Hypothalamus (tissue), 51 donors: ENCODE data around the gene EXOSC2.

Experiments
- DNase-seq, 51 donors: peaks; one replicate each; lab custom pipeline; 2025; lab: John Stamatoyannopoulos, UW

Gene EXOSC2

DNA sequence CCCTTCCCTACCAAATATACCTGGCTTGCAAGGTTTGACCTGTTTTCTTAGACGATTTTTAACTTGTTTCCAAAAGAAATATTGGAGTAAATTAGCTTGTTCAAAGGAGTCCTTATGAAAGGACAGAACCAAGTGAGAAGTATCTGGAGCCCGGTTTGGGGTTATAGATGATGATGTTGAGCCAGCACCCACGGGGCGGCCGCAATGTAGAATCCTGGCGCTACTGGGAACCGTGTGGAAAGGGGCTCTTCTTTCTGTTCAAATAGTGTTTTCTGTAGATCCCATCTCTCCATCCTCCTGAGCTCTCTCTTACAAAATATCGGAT, 517 bp upstream of the EXOSC2 start:
- DNase-seq: peak in 4 of 51 donors; percentile 18 to 39 (median 26)

DNA sequence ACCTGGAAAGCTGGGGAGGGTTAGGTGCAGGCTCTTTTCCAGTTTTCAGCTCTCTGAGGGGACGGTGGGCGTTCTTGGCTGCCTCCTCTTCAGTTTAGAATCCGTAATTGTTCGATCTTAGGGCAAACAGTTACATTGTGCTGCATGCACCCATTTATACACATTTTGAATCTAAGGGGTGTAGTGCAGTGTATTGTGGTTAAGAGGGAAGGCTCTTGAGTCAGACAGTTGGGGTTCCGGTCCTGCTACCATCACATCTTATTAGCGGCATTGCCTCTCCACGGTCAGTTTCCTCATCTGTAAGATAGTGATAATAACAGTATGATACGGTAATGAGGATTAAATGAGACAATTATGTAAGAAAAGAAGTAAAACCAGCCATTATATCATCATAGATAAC, 625 bp downstream of the EXOSC2 start:
- no peak for DNase-seq

DNA sequence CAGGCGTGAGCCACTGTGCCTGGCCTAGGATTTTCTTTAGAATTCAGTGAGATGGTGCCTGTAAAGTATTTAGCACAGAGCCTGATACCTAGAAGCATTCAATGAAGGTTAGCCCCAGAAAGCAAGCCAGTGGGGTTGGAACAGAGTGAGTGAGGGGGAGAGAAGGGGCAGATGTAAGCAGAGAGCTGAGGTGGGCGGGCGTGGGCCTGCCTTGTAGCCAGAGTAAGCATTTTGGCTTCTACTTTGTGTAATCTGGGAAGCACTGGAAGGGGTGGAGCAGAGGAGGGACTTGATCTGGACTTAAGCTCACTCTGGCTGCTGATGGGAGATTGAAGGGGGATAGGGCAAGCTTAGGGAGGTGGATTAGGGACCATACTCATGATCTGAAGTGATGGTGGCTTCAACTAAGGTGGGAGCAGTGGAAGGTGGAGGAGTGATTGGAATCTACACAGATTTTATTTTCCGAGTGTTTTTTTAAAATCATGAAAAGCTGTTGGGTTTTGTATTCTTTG, 2.6 kb downstream of the EXOSC2 start:
- no peak for DNase-seq

- no peak for DNase-seq
Measured at GRCh38 chr9:130696996-130697395, 3.4 kb downstream of the EXOSC2 start.

DNA sequence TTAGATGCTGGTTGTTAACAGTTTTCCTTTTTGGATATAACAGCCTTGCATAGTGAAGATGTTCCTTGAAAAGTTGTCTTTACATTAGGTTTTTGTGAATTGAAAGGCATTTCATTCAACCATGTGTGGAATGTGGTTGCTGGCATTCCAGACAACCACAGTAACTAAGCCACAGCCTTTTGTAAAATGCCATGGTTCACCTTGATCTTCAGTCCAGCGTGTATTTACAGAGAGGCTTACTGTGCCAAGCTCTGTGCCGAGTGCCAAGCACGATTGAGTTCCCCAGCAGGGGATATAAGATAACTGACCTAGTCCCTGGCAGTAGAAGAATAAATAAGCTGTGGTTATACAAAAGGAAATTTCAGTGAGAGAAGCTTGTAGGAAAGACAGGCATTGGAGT, 4.9 kb downstream of the EXOSC2 start:
- DNase-seq: no peak

GRCh38 chr9:130699047-130699446, 5.5 kb downstream of the EXOSC2 start:
- DNase-seq: no peak

DNA sequence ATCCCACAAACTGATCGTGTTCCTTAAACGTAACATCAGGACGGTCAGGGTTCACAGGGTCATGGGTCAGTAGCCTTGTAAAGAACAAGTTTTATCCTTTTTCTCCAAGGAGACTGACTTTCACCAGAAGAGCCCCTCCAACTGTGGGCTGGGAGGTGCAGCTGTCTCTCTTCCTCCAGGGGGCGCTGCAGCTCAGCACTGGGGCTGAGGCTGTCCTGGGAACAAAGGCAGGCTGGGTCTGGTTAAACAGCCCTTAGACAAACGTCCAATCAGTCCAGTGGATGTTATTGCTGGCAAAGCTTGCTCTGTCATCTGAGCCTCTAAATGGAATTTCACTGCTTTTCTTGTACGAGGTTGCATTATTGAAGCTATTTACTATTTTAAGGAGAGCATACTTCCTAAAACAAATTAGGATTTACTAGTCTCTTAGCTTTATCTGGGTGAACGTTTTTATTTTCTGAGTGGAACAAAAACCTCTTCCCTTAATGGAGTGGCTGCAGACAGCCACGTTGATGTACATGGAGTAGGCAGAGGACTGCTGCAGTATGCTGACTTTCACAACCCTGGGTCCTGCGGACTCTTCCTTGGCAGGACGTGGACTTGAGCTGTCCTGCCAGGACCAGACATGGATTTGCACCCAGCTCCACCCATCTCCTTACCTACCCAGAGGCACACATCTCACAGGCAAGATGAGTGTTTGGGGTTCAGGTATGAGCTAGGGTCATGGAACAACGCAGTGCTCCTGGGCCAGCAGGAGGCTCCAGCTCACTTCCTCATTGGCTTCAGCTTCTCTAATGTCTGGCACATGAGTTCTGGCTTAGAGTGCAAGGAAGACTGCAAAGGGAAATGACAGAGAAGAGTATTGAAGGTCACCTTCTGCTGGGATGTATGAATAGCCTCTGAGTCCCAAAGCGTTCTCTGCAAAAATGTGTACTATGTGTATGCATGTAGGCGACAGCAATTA, 7.8 kb downstream of the EXOSC2 start:
- peak in 44 of 51 donors; percentile 4 to 85 (median 51) for DNase-seq

GRCh38 chr9:130703501-130703900, 9.9 kb downstream of the EXOSC2 start:
- no peak for DNase-seq

DNA sequence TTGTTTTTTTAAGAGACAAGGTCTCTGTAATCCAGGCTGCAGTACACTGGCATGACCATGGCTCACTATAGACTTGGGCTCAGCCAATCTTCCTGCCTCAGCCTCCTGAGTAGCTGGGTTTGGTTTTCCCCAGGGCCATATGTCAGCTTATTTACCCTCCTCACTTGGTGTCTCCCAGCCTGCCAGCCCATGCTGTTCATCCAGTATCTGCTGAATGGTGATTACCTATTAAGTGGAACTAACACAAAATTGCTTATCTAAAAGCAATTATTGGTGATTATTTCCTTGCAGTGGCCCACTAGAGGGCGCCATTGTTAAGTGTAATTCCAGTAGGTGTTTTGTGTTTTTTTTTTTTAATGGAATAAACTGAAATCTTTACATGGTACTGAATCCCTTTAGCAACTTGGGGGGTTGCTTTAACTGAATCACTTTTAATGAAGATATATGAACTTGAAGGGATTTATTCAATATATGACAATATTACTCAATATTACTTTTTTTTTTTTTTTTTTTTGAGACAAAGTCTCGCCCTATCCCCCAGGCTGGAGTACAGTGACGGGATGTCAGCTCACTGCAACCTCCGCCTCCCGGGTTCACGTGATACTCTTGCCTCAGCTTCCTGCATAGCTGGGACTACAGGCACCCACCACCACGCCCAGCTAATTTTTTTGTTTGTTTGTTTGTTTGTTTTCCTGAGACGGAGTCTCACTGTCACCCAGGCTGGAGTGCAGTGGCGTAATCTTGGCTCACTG, 13.8 kb downstream of the EXOSC2 start:
- peak in 20 of 51 donors; percentile 3 to 70 (median 34) for DNase-seq

DNA sequence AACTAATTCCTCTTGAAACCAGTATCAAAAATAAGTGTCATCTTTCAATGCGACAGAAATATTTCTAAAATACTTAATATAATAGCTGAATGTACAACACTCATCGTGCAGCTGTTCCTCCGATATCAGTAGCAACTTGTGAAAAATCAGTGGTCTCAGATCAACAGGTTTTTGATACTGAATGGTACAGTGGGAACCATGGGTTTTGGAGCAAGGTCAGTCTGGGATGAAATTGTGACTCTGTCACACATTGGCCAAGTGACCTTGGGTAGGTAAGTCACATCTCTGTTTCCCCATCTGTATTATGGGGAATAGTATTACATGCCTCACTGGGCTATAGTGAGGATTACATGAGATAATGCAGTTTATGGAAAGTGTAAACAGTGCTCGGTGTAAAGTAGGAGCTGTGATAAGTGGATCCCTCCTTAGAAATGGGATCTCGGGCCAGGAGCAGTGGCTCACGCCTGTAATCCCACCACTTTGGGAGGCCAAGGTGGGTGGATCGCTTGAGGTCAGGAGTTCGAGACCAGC, 17.3 kb downstream of the EXOSC2 start:
- no peak for DNase-seq

DNA sequence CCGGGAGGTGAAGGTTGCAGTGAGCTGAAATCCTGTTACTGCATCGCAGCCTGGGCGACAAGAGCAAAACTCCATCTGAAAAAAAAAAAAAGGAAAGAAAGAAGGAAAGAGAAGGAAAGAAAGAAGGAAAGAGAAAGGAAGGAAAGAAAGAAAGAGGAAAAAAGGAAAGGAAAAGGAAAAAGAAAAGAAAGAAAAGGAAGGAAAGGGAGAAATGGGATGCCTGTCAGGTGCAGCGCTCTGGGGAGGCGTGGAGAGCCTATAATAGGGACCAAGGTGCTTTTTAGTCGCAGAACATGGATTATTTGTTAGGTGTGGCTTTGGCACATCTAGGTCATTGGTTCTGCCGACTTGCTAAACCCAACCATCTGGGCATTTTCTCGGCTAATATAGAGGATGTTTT, 17.9 kb downstream of the EXOSC2 start:
- no peak for DNase-seq

GRCh38 chr9:130712564-130713285, 19.1 kb downstream of the EXOSC2 start:
- peak; percentile 90 to 100 (median 97) for DNase-seq

DNA sequence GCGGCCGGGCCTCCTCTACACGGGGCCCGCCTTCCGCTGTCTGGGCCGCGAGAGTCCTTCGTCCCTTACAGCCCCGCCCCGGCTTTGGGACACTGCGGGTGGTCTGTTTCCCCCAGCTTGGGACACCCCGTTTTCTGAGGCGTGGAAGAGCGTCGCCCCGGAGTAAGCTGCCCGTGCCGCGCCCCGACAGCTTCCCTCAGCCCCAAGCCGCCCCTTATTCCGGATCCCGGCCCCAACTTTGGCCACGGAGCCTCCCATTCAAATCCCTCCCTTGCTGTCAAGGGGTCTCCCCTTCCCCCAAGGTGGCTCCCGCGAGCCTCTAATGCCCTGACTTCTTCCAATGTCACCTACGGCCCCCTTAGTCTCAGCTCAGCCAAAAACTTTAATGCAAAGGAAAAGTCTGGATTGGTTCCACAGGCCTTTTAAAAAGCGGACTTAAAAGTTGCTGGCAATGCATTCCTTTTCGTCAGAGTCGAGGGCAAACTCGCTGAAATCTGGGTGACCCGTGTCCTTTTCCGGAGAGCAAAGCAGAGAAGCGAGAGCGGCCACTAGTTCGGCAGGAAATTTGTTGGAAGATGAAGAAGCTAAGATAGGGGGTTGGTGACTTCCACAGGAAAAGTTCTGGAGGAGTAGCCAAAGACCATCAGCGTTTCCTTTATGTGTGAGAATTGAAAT, 19.8 kb downstream of the EXOSC2 start:
- DNase-seq: peak in 15 of 51 donors; percentile 6 to 51 (median 26)

- DNase-seq: no peak
Measured at GRCh38 chr9:130714586-130715110, 21.1 kb downstream of the EXOSC2 start.

GRCh38 chr9:130715270-130715669, 21.7 kb downstream of the EXOSC2 start:
- no peak for DNase-seq

GRCh38 chr9:130718562-130718961, 25.0 kb downstream of the EXOSC2 start:
- DNase-seq: no peak

- DNase-seq: no peak
Measured at GRCh38 chr9:130720762-130721161, 27.2 kb downstream of the EXOSC2 start.

- DNase-seq: no peak
Measured at GRCh38 chr9:130728721-130729120, 35.1 kb downstream of the EXOSC2 start.

DNA sequence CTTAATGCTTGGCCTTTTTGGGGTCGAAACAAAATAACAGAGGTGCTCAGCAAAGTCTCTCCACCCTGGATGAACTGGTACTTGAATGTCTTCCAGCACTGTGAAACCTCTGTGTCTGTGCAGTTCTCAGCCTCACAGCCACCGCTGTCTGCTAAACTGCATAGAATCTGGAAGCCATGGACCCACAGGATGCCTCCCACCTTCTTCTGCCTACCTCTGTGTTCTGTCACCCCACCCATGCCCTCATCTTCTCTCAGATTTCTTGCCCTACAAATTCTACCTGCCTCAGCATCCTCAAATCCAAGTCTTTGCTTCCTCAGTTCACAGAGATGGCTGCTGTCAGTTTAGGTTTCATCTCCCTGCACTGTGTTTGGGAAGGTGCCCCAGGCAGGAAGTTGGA, 35.6 kb downstream of the EXOSC2 start:
- DNase-seq: no peak

DNA sequence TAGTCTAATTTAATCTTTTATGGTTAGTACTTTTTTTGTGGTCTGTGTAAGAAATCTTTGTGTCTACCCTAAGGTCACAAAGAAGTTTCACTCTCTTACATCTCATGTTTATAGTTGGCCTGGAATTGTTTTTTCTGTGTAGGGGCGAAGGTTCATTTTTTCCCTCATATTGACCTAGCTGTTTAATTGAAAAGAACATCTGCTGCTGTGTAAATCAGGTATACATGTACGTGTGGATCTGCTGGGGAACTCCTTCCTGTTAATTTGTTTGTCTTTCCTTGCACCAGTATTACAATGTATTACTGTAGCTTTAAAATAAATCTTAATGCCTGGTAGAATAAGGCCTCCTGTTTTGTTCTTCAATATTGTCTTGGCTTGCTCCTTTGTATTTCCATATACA, 37.8 kb downstream of the EXOSC2 start:
- DNase-seq: no peak
